ENCODE measurements around the gene MEMO1. TPM values are rescaled to one million over a fixed set of nuclear protein-coding genes. Genes with fewer than 3 reads are reported as not detected.
"Not testable (repeated sequence)": the region's sequence is repeated elsewhere in the genome, so short reads cannot be mapped to it uniquely, and the experiment has no call there.

MEMO1 gene
- total and polyA plus RNA-seq, 2 donors from 2014 or later: 22.2 to 28.6 TPM

DNA sequence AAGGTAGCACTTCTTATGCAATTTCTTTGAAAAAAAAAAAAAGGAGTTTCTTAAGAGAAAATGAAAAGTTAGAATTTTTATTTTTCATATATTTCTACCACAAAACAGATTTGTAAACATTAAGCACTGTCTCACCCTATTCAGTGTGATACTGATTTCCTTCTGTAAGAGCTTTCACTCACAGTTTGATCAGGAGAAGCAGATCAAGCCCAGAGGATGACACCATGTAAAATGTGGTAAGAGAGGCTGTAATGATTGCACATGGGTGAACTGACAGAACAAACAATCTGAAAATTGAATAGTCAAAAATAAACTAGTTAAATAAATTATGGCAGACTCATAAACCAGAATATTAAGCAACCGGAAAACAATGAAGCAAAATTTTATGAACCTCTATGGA, 54.5 kb downstream of the MEMO1 start:
- Histone ChIP-seq H3K36me3 (ENCODE audit: control insufficient read depth in 2 of 3, insufficient read depth in 3 of 3, low read length in 3 of 3) (no peaks in the 10 kb centered on the region), H3K4me1 (ENCODE audit: control insufficient read depth in 2 of 3, insufficient read depth in 2 of 3, low read depth in 1 of 3, low read length in 3 of 3) (no peaks in the 10 kb centered on the region), H3K27me3 (ENCODE audit: control insufficient read depth, insufficient read depth, low read length) (no peaks in the 10 kb centered on the region), H3K9me3 (ENCODE audit: control insufficient read depth in 2 of 3, insufficient read depth in 1 of 3, low read length in 3 of 3) (no peaks in the 10 kb centered on the region), H3K4me3 (ENCODE audit: low read length in 3 of 3) (no peak overlapping the region), H3K27ac (ENCODE audit: low read depth in 2 of 2, low read length in 2 of 2) (no peak overlapping the region), H3K9ac (ENCODE audit: low read length in 3 of 3) (no peak overlapping the region)
- intact Hi-C loops (cut with DNase I): no loop called here
- no peak for DNase-seq
- no peak for FAIRE-seq
- no peak for TF ChIP-seq CTCF (IDR thresholded peaks at IDR 0.05; ENCODE audit: borderline replicate concordance, extremely low read depth, insufficient read depth)

DNA sequence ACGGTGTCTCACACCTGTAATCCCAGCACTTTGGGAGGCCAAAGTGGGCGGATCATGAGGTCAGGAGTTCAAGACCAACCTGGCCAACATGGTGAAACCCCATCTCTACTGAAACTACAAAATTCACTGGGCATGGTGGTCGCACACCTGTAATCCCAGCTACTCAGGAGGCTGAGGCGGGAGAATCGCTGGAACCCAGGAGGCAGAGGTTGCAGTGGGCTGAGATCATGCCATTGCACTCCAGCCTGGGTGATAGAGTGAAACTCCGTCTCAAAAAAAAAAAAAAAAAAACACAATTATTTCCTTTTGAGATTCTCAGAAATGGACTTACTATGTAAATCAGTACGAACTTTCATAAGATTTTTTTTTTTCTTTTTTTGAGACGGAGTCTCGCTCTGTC, 57.7 kb downstream of the MEMO1 start:
- H3K9ac ChIP-seq (ENCODE audit: low read length in 3 of 3); H3K4me3 ChIP-seq (ENCODE audit: low read length in 3 of 3); intact Hi-C loops (cut with DNase I); FAIRE-seq; H3K4me1 ChIP-seq (ENCODE audit: control insufficient read depth in 2 of 3, insufficient read depth in 2 of 3, low read depth in 1 of 3, low read length in 3 of 3); H3K36me3 ChIP-seq (ENCODE audit: control insufficient read depth in 2 of 3, insufficient read depth in 3 of 3, low read length in 3 of 3); H3K27ac ChIP-seq (ENCODE audit: low read depth in 2 of 2, low read length in 2 of 2); H3K9me3 ChIP-seq (ENCODE audit: control insufficient read depth in 2 of 3, insufficient read depth in 1 of 3, low read length in 3 of 3); H3K27me3 ChIP-seq (ENCODE audit: control insufficient read depth, insufficient read depth, low read length); DNase-seq: not testable (repeated sequence)

DNA sequence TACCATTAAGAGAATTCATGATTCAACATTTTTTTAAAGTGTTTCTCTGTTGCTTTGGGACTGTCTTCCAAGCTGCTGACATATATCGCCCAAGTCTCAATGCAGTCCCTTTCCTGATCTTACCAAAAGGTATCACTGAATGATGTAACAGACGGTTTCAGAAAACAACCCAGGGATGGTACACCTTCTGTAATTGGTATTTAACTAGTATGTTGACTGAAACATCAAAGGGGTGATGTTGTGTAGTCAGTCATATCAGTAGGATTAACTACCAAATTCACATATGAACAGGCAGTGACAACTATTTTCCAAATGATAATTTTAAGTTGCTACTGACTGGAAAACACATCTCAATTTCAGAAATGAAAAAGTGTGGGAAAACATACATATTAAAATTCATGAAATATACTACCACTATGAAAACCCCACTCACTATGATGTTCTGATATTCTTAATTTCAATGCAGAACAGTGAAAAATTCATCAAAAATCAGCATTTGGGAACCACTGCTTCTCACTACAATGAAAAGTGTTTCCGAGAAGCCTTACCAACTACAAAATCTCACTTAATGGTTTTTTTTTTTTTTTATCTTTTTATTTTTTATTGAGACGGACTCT, 59.8 kb downstream of the MEMO1 start:
- H3K36me3 ChIP-seq (ENCODE audit: control insufficient read depth in 2 of 3, insufficient read depth in 3 of 3, low read length in 3 of 3): no peaks in the 10 kb centered on the region
- no peak overlapping the region for H3K9ac ChIP-seq (ENCODE audit: low read length in 3 of 3)
- no peaks in the 10 kb centered on the region for H3K27me3 ChIP-seq (ENCODE audit: control insufficient read depth, insufficient read depth, low read length)
- FAIRE-seq: no peak
- TF ChIP-seq CTCF (IDR thresholded peaks at IDR 0.05; ENCODE audit: borderline replicate concordance, extremely low read depth, insufficient read depth): no peak
- intact Hi-C loops (cut with DNase I): no loop called here
- no peak for DNase-seq
- H3K9me3 ChIP-seq (ENCODE audit: control insufficient read depth in 2 of 3, insufficient read depth in 1 of 3, low read length in 3 of 3): no peaks in the 10 kb centered on the region
- H3K27ac ChIP-seq (ENCODE audit: low read depth in 2 of 2, low read length in 2 of 2): no peak overlapping the region
- H3K4me3 ChIP-seq (ENCODE audit: low read length in 3 of 3): no peak overlapping the region
- H3K4me1 ChIP-seq (ENCODE audit: control insufficient read depth in 2 of 3, insufficient read depth in 2 of 3, low read depth in 1 of 3, low read length in 3 of 3): no peaks in the 10 kb centered on the region

DNA sequence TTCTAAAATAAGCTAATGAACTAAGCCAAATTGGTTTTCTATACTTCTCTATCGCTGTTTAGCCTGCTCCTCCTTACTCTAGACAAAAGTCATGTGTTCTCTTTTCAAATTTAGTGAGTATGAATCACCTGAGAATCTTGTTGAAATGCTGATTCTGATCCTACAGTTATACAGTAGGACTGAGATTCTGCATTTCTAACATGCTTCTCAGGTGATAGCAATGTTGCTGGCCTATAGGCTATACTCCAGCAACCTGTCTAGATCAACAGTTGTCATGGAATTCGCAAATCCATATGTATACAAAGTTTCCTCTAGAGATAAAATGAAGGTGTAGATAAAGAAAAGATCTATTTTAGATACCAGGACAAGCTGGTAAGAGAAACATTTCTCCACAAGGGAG, 62.9 kb downstream of the MEMO1 start:
- FAIRE-seq (no peak), DNase-seq (no peak)
- H3K4me3 ChIP-seq (ENCODE audit: low read length in 3 of 3): no peak overlapping the region
- H3K27ac ChIP-seq (ENCODE audit: low read depth in 2 of 2, low read length in 2 of 2): no peak overlapping the region
- no peaks in the 10 kb centered on the region for H3K9me3 ChIP-seq (ENCODE audit: control insufficient read depth in 2 of 3, insufficient read depth in 1 of 3, low read length in 3 of 3)
- no peaks in the 10 kb centered on the region for H3K36me3 ChIP-seq (ENCODE audit: control insufficient read depth in 2 of 3, insufficient read depth in 3 of 3, low read length in 3 of 3)
- H3K27me3 ChIP-seq (ENCODE audit: control insufficient read depth, insufficient read depth, low read length): no peaks in the 10 kb centered on the region
- TF ChIP-seq CTCF (IDR thresholded peaks at IDR 0.05; ENCODE audit: borderline replicate concordance, extremely low read depth, insufficient read depth): no peak
- H3K4me1 ChIP-seq (ENCODE audit: control insufficient read depth in 2 of 3, insufficient read depth in 2 of 3, low read depth in 1 of 3, low read length in 3 of 3): no peaks in the 10 kb centered on the region
- no peak overlapping the region for H3K9ac ChIP-seq (ENCODE audit: low read length in 3 of 3)
- intact Hi-C loops (cut with DNase I): no loop called here
